PC-3 (cell line): Measurements from ENCODE around the gene DHRS2.

Source experiments
- CTCF ChIP-seq: fragments of 300-600 bp; sonication (generic); conservative IDR thresholded peaks from 2 replicates; pipeline ENCODE4 v1.5.1; 2017; ENCODE audit warnings: antibody characterized with exemption, low read depth, mild to moderate bottlenecking, low read length
- EZH2 ChIP-seq: fragments of 300-600 bp; sonication (generic); IDR thresholded peaks from one replicate; pipeline ENCODE4 v1.6.1; 2017; ENCODE audit warnings: antibody characterized with exemption, mild to moderate bottlenecking, low read length; ENCODE audit not compliant: unreplicated experiment

- TF ChIP-seq CTCF: no peak
- TF ChIP-seq EZH2: no peak
These were observed 8.8 kb downstream of the DHRS2 start for GRCh38 chr14:23644919-23645336.
